ENCODE results near the gene FASTKD2. TPM values are rescaled to one million over a fixed set of nuclear protein-coding genes. Genes with fewer than 3 reads are reported as not detected.

Gene FASTKD2
- total and polyA plus RNA-seq, 2 of the 8 experiments (the other 6 are each of a cell fraction or from before 2014, with no cell fraction given): 35.7 to 38.5 TPM

GRCh38 chr2:206804326-206804725, 38.9 kb downstream of the FASTKD2 start:
- no peak overlapping the region; the same call in 1 of the 2 replicates for H4K8ac ChIP-seq (ENCODE audit: extremely low read depth, insufficient read depth, low read length)
- POLR2A ChIA-PET (ENCODE audit: partially characterized antibody): interaction anchor here (1.3 to 1.4 kb wide), 2 partner anchors 16 to 18 kb away, joined by 3 to 4 read pairs; no protein-coding TSS in a partner anchor
- CTCF ChIA-PET (ENCODE audit: partially characterized antibody): interaction anchor here (0.6 to 1.9 kb wide), 7 partner anchors 18 to 672 kb away, joined by 3 to 9 read pairs (median 3); no protein-coding TSS in a partner anchor
- H2BK20ac ChIP-seq (ENCODE audit: low read length): no peak overlapping the region
- H3K27ac ChIP-seq (ENCODE audit: low read depth, low read length): no peak overlapping the region
- H3K4me1 ChIP-seq (replicated peaks in 1 of 4; ENCODE audit: control insufficient read depth in 3 of 4, insufficient read depth in 4 of 4, low read length in 3 of 4): peaks cover 14 to 18% (median 17%) of the 10 kb centered on the region in 4 experiments
- TF ChIP-seq YY1 (IDR thresholded peaks at IDR 0.05; ENCODE audit: low read depth, low read length) (no peak), TCF12 (IDR thresholded peaks at IDR 0.05; ENCODE audit: low read depth, low read length) (no peak), POLR2AphosphoS5 (IDR thresholded peaks at IDR 0.05; ENCODE audit: low read depth, low read length) (peak; percentile 80), RXRA (IDR thresholded peaks at IDR 0.05; ENCODE audit: insufficient read depth, low read depth, low read length) (no peak), POLR2A (IDR thresholded peaks at IDR 0.05; ENCODE audit: control extremely low read depth in 1 of 2, low read depth in 2 of 2, low read length in 2 of 2) (peak; percentile 55 to 56; a peak in 2 of 3 replicates)
- H4K5ac ChIP-seq (ENCODE audit: insufficient read length, low read depth, low read length): no peak overlapping the region
- no peak overlapping the region for H4K91ac ChIP-seq (replicated peaks; ENCODE audit: insufficient read length, low read length)
- H2BK5ac ChIP-seq (ENCODE audit: low read depth, low read length): no peak overlapping the region
- H3K14ac ChIP-seq (ENCODE audit: insufficient read length): peak overlapping the region; percentile 91
- DNase-seq (ENCODE audit: low read depth in 1 of 2, low spot score in 2 of 2) (no peak), FAIRE-seq (peak; percentile 36)
- H3K79me2 ChIP-seq (ENCODE audit: control insufficient read depth in 1 of 2, insufficient read depth in 2 of 2, low read length in 2 of 2): peaks cover 0 to 2% of the 10 kb centered on the region in 2 experiments; a peak in 1 of 4 replicates
- H3K9ac ChIP-seq (replicated peaks in 1 of 4; ENCODE audit: extremely low read depth in 1 of 4, low read depth in 3 of 4, low read length in 3 of 4): no peak overlapping the region
- H3K23ac ChIP-seq (ENCODE audit: insufficient read length): no peak overlapping the region
- peaks cover 0 to 12% (median 6%) of the 10 kb centered on the region in 4 experiments; a peak in 5 of 8 replicates for H3K36me3 ChIP-seq (ENCODE audit: control insufficient read depth in 2 of 4, insufficient read depth in 4 of 4, low read length in 3 of 4)
- no peak overlapping the region for H3K4me3 ChIP-seq (ENCODE audit: extremely low read depth in 1 of 4, insufficient read depth in 2 of 4, low read depth in 3 of 4, low read length in 4 of 4)
- no peaks in the 10 kb centered on the region for H4K20me1 ChIP-seq (replicated peaks in 1 of 2; ENCODE audit: control insufficient read depth in 1 of 2, insufficient read depth in 2 of 2, low read length in 2 of 2)
- no peak overlapping the region for H3K18ac ChIP-seq (ENCODE audit: extremely low read depth, low read length)
- no peak overlapping the region for H2BK15ac ChIP-seq (ENCODE audit: low read length)
- no peaks in the 10 kb centered on the region for H3K9me3 ChIP-seq (ENCODE audit: insufficient read depth in 2 of 2, low read depth in 1 of 2, low read length in 1 of 2)
- 66% methylated on average over 5 of the region's 5 CpGs; no CpG with 5 or more reads in 1 of the 2 experiments for WGBS, 2 experiments (ENCODE audit: extremely low coverage in 1 of 2, insufficient coverage in 1 of 2, insufficient read length in 1 of 2, insufficient replicate concordance in 2 of 2, low coverage in 1 of 2, low lambda C conversion rate in 2 of 2, missing lambda C conversion rate in 1 of 2)
- H2BK120ac ChIP-seq (replicated peaks; ENCODE audit: low read depth, low read length): no peak overlapping the region
- no peak overlapping the region for H2AK5ac ChIP-seq (ENCODE audit: low read depth, low read length)
- H3K79me1 ChIP-seq (ENCODE audit: low read depth, low read length): no peaks in the 10 kb centered on the region
- no peak overlapping the region for H2AFZ ChIP-seq (ENCODE audit: low read length)
- no peaks in the 10 kb centered on the region for H3K27me3 ChIP-seq (replicated peaks in 1 of 4; ENCODE audit: control insufficient read depth in 3 of 4, extremely low read depth in 1 of 4, insufficient read depth in 3 of 4, low read length in 3 of 4)
- H3K4me2 ChIP-seq (ENCODE audit: insufficient read depth in 1 of 2, low read depth in 2 of 2, low read length in 2 of 2): no peak overlapping the region
- H2BK12ac ChIP-seq (ENCODE audit: low read depth, low read length): no peak overlapping the region
- H3K4ac ChIP-seq (replicated peaks; ENCODE audit: insufficient read length, low read depth, low read length): no peak overlapping the region
- H3K23me2 ChIP-seq (ENCODE audit: low read depth, low read length): peaks cover 2% of the 10 kb centered on the region; the same call in 1 of the 2 replicates
- H3K56ac ChIP-seq (replicated peaks; ENCODE audit: insufficient read length, low read depth, low read length): peak overlapping the region; percentile 54

Measured in H1 (cell line).